HTR-8/SVneo (cell line): ENCODE data around the gene LRMDA.

Experiments used
- DNase-seq: peaks from one replicate; pipeline ENCODE4 v3.0.0; 2011; ENCODE audit warnings: low spot score, mixed read lengths; ENCODE audit not compliant: insufficient read length
- FAIRE-seq: peaks from 2 replicates; lab custom pipeline; 2011; peaks lifted over from hg19 to GRCh38; lab: Jason Lieb, UNC

The LRMDA gene

GRCh38 chr10:76547352-76547972 is 1116.0 kb downstream of the LRMDA start:
- DNase-seq, result peak; percentile 46
- no peak for FAIRE-seq

DNA sequence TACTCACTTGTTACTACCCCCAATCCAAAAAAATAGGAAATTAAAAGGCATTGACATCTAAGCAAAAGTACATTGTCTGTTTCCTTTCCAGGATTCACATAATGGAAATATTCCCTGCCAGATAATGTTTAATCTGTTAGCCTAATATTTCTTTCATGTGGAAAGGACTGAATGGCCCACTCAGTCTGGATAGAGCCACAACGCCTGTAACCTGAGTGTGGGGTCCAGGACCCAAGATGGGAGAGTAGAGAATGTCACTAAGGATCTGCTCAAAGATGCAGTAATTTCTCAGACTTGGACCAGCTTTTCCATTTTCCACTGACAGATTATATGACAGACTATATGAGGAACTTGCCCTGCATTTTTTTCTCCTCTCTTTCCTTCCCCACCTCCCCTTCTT is 1117.3 kb downstream of the LRMDA start:
- FAIRE-seq (no peak), DNase-seq (no peak)

- DNase-seq (no peak), FAIRE-seq (no peak)
Observed at GRCh38 chr10:76549171-76549570, 1117.7 kb downstream of the LRMDA start.

DNA sequence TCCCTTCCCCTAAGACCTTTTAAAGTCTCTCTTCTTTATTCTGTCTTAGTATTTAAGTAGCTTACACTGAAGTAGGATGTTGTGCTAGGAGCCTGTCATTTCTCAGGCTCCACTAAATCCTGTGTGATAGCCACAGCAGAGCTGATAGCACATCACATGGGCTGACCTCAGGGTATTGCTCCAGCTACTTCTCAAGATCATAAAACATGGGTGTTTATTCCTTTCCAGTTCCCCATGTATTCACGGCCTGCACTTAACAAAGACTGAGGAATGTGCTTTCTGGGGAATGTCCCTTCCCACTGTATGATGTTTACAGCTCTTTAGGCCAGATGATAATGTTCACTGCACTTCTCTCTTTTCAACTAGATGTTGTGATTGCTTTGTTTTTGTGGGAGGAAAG is 1119.4 kb downstream of the LRMDA start:
- FAIRE-seq, result no peak
- peak; percentile 19 for DNase-seq

- FAIRE-seq (no peak), DNase-seq (no peak)
Observed at GRCh38 chr10:76552091-76552873, 1120.9 kb downstream of the LRMDA start.

DNA sequence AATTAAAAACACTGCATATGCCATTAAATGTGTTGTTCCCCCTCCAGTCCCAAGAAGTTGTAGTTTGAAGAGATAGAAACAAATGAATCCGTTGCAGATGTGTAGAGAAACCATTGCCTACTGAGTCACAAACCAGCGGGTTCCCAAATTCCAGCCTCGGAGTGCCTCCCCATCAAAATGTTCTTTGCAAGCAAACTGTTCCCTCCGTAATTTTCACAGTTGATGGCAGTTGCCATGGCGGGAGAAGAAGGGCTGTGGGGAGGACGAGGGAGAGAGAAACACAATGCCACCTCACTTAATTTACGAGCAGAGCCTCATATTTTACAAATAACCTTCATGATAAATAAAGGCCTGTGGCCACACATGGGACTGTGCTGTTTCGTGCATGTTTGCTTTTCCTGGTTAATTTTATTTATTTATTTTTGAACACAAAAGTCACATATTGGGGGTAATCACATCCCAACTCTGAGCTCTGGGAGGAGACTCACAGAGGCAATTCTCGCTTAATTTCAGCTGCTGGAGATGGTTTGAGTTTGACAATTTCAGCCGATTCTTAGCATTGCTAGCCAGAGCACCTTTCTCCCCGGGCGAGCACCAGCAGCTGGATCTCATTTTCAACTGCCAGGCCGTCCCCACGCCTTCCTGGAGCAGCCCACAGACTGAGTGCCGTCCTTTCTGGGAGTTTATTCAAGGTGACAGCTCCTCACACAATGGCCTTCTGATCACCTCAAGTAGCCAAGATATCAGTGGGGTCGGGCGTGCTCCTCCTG is 1122.0 kb downstream of the LRMDA start:
- DNase-seq (no peak), FAIRE-seq (no peak)

GRCh38 chr10:76554033-76554408 is 1122.6 kb downstream of the LRMDA start:
- FAIRE-seq, result no peak
- no peak for DNase-seq

DNA sequence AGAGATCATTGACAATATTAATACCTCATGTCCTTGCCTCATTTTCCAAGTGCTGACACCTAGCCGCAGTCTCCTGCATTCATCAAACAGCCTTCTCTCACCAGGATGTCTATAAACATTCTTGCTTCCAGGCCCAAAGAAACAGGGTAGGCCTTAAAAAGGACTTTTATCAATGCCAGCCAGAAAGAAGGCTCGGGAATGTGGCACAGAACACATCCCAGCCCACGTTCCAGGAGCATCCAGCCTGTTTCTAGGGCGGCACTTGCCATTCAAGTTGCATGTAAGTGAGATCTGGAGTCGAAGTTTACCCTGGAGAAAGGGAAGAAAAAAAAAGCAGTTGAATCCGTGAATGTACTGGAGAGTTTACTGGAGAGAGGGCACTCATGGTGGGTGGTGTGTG is 1123.1 kb downstream of the LRMDA start:
- DNase-seq, result no peak
- peak; percentile 28 for FAIRE-seq

- DNase-seq (no peak), FAIRE-seq (no peak)
Observed at GRCh38 chr10:76555067-76555670, 1123.7 kb downstream of the LRMDA start.

GRCh38 chr10:76557366-76557765 is 1125.9 kb downstream of the LRMDA start:
- FAIRE-seq (no peak), DNase-seq (no peak)

DNA sequence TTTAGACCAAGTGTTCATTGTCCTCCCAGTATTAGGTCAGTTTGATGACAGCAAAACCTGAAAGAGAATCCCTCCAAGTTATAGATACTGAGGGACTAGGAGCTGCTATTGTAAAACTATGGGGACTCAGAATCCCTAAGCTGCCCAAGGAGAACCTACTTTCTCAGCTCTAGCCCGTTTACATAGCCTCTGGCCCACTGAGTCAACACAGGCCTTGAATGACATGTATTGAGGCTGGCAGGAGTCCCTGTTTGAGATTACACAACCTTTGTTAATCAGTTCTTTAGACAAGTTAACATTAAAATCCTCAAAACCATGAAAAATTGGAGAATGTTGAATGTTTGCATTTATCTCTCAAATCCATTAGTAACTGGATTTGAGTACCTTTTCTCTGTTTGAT is 1127.2 kb downstream of the LRMDA start:
- FAIRE-seq (no peak), DNase-seq (no peak)

- FAIRE-seq (peak; percentile 52), DNase-seq (peak; percentile 47)
Observed at GRCh38 chr10:76558996-76559891, 1127.8 kb downstream of the LRMDA start.

DNA sequence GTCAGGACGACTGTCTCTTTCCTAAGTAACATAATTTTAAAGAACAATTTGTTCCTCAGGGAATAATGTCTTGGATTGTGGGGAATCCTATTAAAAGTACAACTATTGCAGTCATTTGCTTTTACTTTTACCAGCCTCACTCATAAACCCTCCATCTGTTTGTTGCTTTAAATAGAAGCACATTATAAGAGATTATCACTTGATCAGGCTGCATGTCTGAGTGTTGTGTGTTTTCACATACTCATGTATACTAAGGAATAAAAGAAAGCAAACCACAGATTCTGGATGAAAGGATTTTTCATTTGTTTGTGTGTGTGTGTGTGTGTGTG is 1128.4 kb downstream of the LRMDA start:
- FAIRE-seq (no peak), DNase-seq (no peak)

GRCh38 chr10:76560338-76560737 is 1128.9 kb downstream of the LRMDA start:
- DNase-seq (no peak), FAIRE-seq (no peak)

GRCh38 chr10:76563286-76563685 is 1131.9 kb downstream of the LRMDA start:
- DNase-seq, result no peak
- no peak for FAIRE-seq

DNA sequence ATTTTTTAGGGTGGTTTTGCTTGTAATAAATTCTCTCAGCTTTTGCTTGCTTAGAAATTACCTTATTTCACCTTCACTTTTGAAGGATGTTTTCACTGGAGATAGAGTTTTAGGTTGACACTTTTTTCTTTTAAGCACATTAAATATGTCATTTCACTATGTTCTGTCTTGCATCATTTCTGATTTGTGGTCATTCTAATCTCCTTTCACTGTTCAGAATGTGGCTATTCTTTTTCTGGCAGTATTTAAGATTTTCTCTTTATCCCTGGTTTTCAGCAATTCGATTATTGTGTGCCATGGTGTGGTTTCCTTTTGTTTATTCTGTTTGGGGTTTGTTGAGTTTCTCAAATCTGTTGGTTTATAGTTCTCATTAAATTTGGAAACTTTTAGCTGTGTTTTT is 1140.6 kb downstream of the LRMDA start:
- FAIRE-seq (no peak), DNase-seq (no peak)

- FAIRE-seq (peak; percentile 85), DNase-seq (no peak)
Observed at GRCh38 chr10:76576276-76576962, 1145.0 kb downstream of the LRMDA start.

GRCh38 chr10:76577455-76577854 is 1146.0 kb downstream of the LRMDA start:
- FAIRE-seq (no peak), DNase-seq (no peak)

GRCh38 chr10:76581506-76582256 is 1150.3 kb downstream of the LRMDA start:
- DNase-seq (peak; percentile 21), FAIRE-seq (no peak)
